GM06990 (cell line): Measurements from ENCODE around the gene IFIT1B.

Experiments used
- DNase-seq: peaks from one replicate; pipeline ENCODE4 v3.0.0-alpha.2; 2011; ENCODE audit not compliant: insufficient read length; ENCODE audit errors: extremely low read depth
- H3K27me3 ChIP-seq: replicated peaks from 2 replicates; pipeline ENCODE4 v1.6.0; 2011; ENCODE audit warnings: low read length; ENCODE audit not compliant: control insufficient read depth, insufficient read depth
- H3K36me3 ChIP-seq: 2 replicates; pipeline ENCODE4 v1.5.1; 2011; ENCODE audit warnings: low read length; ENCODE audit not compliant: control insufficient read depth, insufficient read depth
- H3K4me3 ChIP-seq: replicated peaks from 2 replicates; pipeline ENCODE4 v1.5.1; 2011; ENCODE audit warnings: low read depth, mild to moderate bottlenecking, control low read depth, low read length
- CTCF ChIP-seq: IDR thresholded peaks from 2 replicates; pipeline ENCODE4 v1.5.1; 2011; ENCODE audit warnings: low read length, control low read depth, mild to moderate bottlenecking, inconsistent platforms; ENCODE audit not compliant: insufficient read depth, poor library complexity, severe bottlenecking

The IFIT1B gene

GRCh38 chr10:89363729-89364442, 14.0 kb upstream of the IFIT1B start:
- TF ChIP-seq CTCF: no peak
- H3K4me3 ChIP-seq: no peak overlapping the region
- peak; percentile 29 for DNase-seq
- no peaks in the 10 kb centered on the region for H3K36me3 ChIP-seq
- no peaks in the 10 kb centered on the region for H3K27me3 ChIP-seq

- no peaks in the 10 kb centered on the region for H3K27me3 ChIP-seq
- no peaks in the 10 kb centered on the region for H3K36me3 ChIP-seq
- DNase-seq: peak; percentile 16
- no peak for TF ChIP-seq CTCF
- no peak overlapping the region for H3K4me3 ChIP-seq
These were observed 13.3 kb upstream of the IFIT1B start for GRCh38 chr10:89364531-89364930.

- Histone ChIP-seq H3K36me3 (no peaks in the 10 kb centered on the region), H3K27me3 (no peaks in the 10 kb centered on the region), H3K4me3 (no peak overlapping the region)
- DNase-seq: peak; percentile 55
- no peak for TF ChIP-seq CTCF
These were observed 10.3 kb upstream of the IFIT1B start for GRCh38 chr10:89367529-89367928.

GRCh38 chr10:89368129-89368528, 9.7 kb upstream of the IFIT1B start:
- Histone ChIP-seq H3K27me3 (no peaks in the 10 kb centered on the region), H3K36me3 (no peaks in the 10 kb centered on the region), H3K4me3 (no peak overlapping the region)
- no peak for DNase-seq
- TF ChIP-seq CTCF: no peak

GRCh38 chr10:89369156-89370105, 8.4 kb upstream of the IFIT1B start:
- H3K27me3 ChIP-seq: no peaks in the 10 kb centered on the region
- no peak for DNase-seq
- H3K36me3 ChIP-seq: no peaks in the 10 kb centered on the region
- peak; percentile 57 for TF ChIP-seq CTCF
- H3K4me3 ChIP-seq: no peak overlapping the region
